Left lung (tissue), 10 donors: ENCODE results near the gene EPB41L2. TPM values are rescaled to one million over a fixed set of nuclear protein-coding genes. Genes with fewer than 3 reads are reported as not detected.
A peak's percentile ranks its signal among the peaks of the same experiment; 100 is the strongest.

ENCODE experiments used
- ATAC-seq: fragments of 200-7000 bp; cut with Tn5 transposase; one replicate; pipeline ENCODE4 v1.9.1; 2020; ENCODE audit warnings: moderate library complexity
- DNase-seq, 4 donors: peaks; one replicate each; pipeline ENCODE4 v3.0.0-alpha.2; 2013 to 2020
- H3K27ac ChIP-seq, 2 donors: fragments of 200-600 bp; sonication (generic) in 1 of 2; one replicate each; pipeline versions ENCODE4 v1.5.0 to v1.8.0; 2020 to 2021
- H3K27me3 ChIP-seq, 2 donors: fragments of 200-600 bp; sonication (generic) in 1 of 2; one replicate each; pipeline versions ENCODE4 v1.5.0 to v1.8.0; 2020 to 2021
- H3K36me3 ChIP-seq, 2 donors: fragments of 200-600 bp; sonication (generic) in 1 of 2; one replicate each; pipeline versions ENCODE4 v1.5.0 to v1.8.0; 2020 to 2021
- H3K4me1 ChIP-seq, 2 donors: fragments of 200-600 bp; one replicate each; pipeline ENCODE4 v1.8.0; 2021
- H3K4me3 ChIP-seq, 2 donors: fragments of 200-600 bp; sonication (generic) in 1 of 2; one replicate each; pipeline versions ENCODE4 v1.5.0 to v1.8.0; 2020 to 2021; ENCODE audit warnings: mild to moderate bottlenecking in 1 of 2
- H3K9me3 ChIP-seq, 2 donors: fragments of 200-600 bp; sonication (generic) in 1 of 2; one replicate each; pipeline versions ENCODE4 v1.5.0 to v1.8.0; 2020 to 2021
- CTCF ChIP-seq, 2 donors: fragments of 200-600 bp; sonication (generic) in 1 of 2; IDR thresholded peaks; one replicate each; pipeline versions ENCODE4 v1.5.0 to v1.8.0; 2021; ENCODE audit warnings: antibody characterized with exemption in 2 of 2
- intact Hi-C, 2 donors: fragments of 100-400 bp; cut with DNase I; formaldehyde crosslinking; loops; one replicate each; pipeline versions ENCODE4 v1.11.2 to v1.14.2; 2022
- polyA plus RNA-seq, 6 donors: library from polyadenylated mRNA; unstranded; fragments of 120-200 nt; gene quantifications; one replicate each; pipeline ENCODE4 v1.2.1, GENCODE V29; 2013; ENCODE audit not compliant: insufficient read length in 6 of 6
- total RNA-seq, 2 donors: library from RNA; stranded (reverse); fragmentation: NEBNext Ultra II Directional; extraction: Animal tissue kit (Norgen Biotek cat#: 25700); gene quantifications; one replicate each; pipeline ENCODE4 v1.2.1, GENCODE V29; 2021
- donor health status: DM: no; HTN: yes; CAD: no.
- donor health status: DM: no; HTN: no; CAD: no.

Gene EPB41L2
- total and polyA plus RNA-seq, 8 donors, result 91.3 to 277 (median 248) TPM

- no peaks in the 10 kb centered on the region for H3K27me3 ChIP-seq
- no peak for TF ChIP-seq CTCF (IDR thresholded peaks at IDR 0.05)
- intact Hi-C loops, result no loop called here
Measured at GRCh38 chr6:131043902-131044447, 19.1 kb downstream of the EPB41L2 start.

GRCh38 chr6:131042664-131043063, 20.4 kb downstream of the EPB41L2 start:
- intact Hi-C loops, result no loop called here
- H3K36me3 ChIP-seq, result no peaks in the 10 kb centered on the region
- no peak for TF ChIP-seq CTCF (IDR thresholded peaks at IDR 0.05)
- no peaks in the 10 kb centered on the region for H3K27me3 ChIP-seq
- no peaks in the 10 kb centered on the region for H3K9me3 ChIP-seq
- no peaks in the 10 kb centered on the region for H3K4me1 ChIP-seq
- ATAC-seq, result peak; percentile 30
- no peak overlapping the region for H3K27ac ChIP-seq
- H3K4me3 ChIP-seq, result no peak overlapping the region
- DNase-seq, result peak in 1 of 4 donors; percentile 38

More at GRCh38 chr6:131043902-131044447, 19.1 kb downstream of the EPB41L2 start:
- Histone ChIP-seq H3K4me1 (no peaks in the 10 kb centered on the region), H3K9me3 (no peaks in the 10 kb centered on the region), H3K36me3 (no peaks in the 10 kb centered on the region), H3K27ac (no peak overlapping the region), H3K4me3 (no peak overlapping the region)
- no peak for ATAC-seq
- DNase-seq, result no peak

- no peak for TF ChIP-seq CTCF (IDR thresholded peaks at IDR 0.05)
- Histone ChIP-seq H3K27ac (peak overlapping the region in 1 of 2 donors; percentile 34), H3K36me3 (no peaks in the 10 kb centered on the region), H3K27me3 (no peaks in the 10 kb centered on the region), H3K4me3 (no peak overlapping the region), H3K9me3 (no peaks in the 10 kb centered on the region), H3K4me1 (no peaks in the 10 kb centered on the region)
- DNase-seq (no peak), ATAC-seq (peak; percentile 23)
- intact Hi-C loops, result no loop called here
Measured at GRCh38 chr6:131041814-131042213, 21.2 kb downstream of the EPB41L2 start.

- no peak for ATAC-seq
- intact Hi-C loops, result no loop called here
- no peak overlapping the region for H3K27ac ChIP-seq
Measured at GRCh38 chr6:131040866-131041265, 22.2 kb downstream of the EPB41L2 start.

GRCh38 chr6:131039345-131039680, 23.7 kb downstream of the EPB41L2 start:
- Histone ChIP-seq H3K27me3 (no peaks in the 10 kb centered on the region), H3K4me1 (no peaks in the 10 kb centered on the region), H3K36me3 (no peaks in the 10 kb centered on the region), H3K4me3 (no peak overlapping the region), H3K9me3 (no peaks in the 10 kb centered on the region), H3K27ac (no peak overlapping the region)
- DNase-seq (no peak), ATAC-seq (no peak)
- intact Hi-C loops, result no loop called here
- no peak for TF ChIP-seq CTCF (IDR thresholded peaks at IDR 0.05)

More at GRCh38 chr6:131040866-131041265, 22.2 kb downstream of the EPB41L2 start:
- no peak for DNase-seq
- Histone ChIP-seq H3K9me3 (no peaks in the 10 kb centered on the region), H3K4me3 (no peak overlapping the region), H3K4me1 (no peaks in the 10 kb centered on the region), H3K36me3 (no peaks in the 10 kb centered on the region), H3K27me3 (no peaks in the 10 kb centered on the region)
- TF ChIP-seq CTCF (IDR thresholded peaks at IDR 0.05), result no peak
